ENCODE measurements around the gene PRDM15. TPM values are rescaled to one million over a fixed set of nuclear protein-coding genes. Genes with fewer than 3 reads are reported as not detected.

The PRDM15 gene
- total and polyA plus RNA-seq, 2 experiments from 2014 or later, result 3.0 to 10.6 TPM

DNA sequence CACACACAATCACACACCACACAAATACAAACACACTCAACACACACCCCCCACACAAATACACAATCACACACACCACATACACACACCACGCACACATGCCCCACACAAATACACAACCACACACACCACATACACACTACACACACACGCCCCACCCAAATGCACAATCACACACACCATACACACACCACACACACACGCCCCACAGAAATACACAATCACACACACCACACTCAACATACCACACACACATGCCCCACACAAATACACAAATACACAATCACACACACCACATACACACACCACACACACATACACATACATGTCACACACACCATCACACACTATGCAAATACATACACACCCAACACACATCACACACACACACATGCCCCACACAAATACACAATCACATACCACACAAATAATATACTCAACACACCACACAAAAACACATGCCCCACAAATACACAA, 50.2 kb downstream of the PRDM15 start:
- no peak overlapping the region for H3K4me3 ChIP-seq
- Mint-ChIP-seq H3K36me3 (ENCODE audit: low read depth) (peaks cover 1% of the 10 kb centered on the region; the same call in 1 of the 3 replicates), H3K4me3 (no peak overlapping the region), H3K27ac (no peak overlapping the region), H3K4me1 (no peaks in the 10 kb centered on the region), H3K27me3 (ENCODE audit: insufficient read depth, low read depth, poor library complexity) (peaks cover 5% of the 10 kb centered on the region), H3K9me3 (no peaks in the 10 kb centered on the region)
- 0 out of 2 replicates have a peak, but pooled peaks cover 5% of the 10 kb centered on the region for H3K9me2 ChIP-seq (ENCODE audit: insufficient read depth)
- H3F3A ChIP-seq (replicated peaks; ENCODE audit: low read depth), result no peaks in the 10 kb centered on the region
- H2AFZ ChIP-seq, result no peak overlapping the region
- no peak overlapping the region for H3K27ac ChIP-seq (ENCODE audit: low read depth)
- H3K79me2 ChIP-seq (replicated peaks; ENCODE audit: insufficient read depth), result no peaks in the 10 kb centered on the region
- H4K20me1 ChIP-seq (replicated peaks; ENCODE audit: insufficient read depth), result no peaks in the 10 kb centered on the region; the same call in none of the 2 replicates
- no peaks in the 10 kb centered on the region for H3K4me1 ChIP-seq (ENCODE audit: insufficient read depth)
- no peaks in the 10 kb centered on the region for H3K36me3 ChIP-seq (ENCODE audit: insufficient read depth)
- ATAC-seq, result no peak
- TF ChIP-seq STAT1 (IDR thresholded peaks at IDR 0.05; ENCODE audit: unreplicated experiment), result no peak
- TF ChIP-seq CREB1 (CRISPR knock-in tag; IDR thresholded peaks at IDR 0.05; ENCODE audit: low read depth), result no peak
- TF ChIP-seq, protein P1, sequence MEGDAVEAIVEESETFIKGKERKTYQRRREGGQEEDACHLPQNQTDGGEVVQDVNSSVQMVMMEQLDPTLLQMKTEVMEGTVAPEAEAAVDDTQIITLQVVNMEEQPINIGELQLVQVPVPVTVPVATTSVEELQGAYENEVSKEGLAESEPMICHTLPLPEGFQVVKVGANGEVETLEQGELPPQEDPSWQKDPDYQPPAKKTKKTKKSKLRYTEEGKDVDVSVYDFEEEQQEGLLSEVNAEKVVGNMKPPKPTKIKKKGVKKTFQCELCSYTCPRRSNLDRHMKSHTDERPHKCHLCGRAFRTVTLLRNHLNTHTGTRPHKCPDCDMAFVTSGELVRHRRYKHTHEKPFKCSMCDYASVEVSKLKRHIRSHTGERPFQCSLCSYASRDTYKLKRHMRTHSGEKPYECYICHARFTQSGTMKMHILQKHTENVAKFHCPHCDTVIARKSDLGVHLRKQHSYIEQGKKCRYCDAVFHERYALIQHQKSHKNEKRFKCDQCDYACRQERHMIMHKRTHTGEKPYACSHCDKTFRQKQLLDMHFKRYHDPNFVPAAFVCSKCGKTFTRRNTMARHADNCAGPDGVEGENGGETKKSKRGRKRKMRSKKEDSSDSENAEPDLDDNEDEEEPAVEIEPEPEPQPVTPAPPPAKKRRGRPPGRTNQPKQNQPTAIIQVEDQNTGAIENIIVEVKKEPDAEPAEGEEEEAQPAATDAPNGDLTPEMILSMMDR (conservative IDR thresholded peaks at IDR 0.05; ENCODE audit: low read depth in 2 of 2), result no peak
- no peak for TF ChIP-seq ZNF114 (CRISPR knock-in tag; IDR thresholded peaks at IDR 0.05)
- TF ChIP-seq EZH2 (IDR thresholded peaks at IDR 0.05; ENCODE audit: low read depth, unreplicated experiment), result no peak
- TF ChIP-seq NANOG (IDR thresholded peaks at IDR 0.05; ENCODE audit: borderline replicate concordance), result no peak
- TF ChIP-seq ZNF331 (CRISPR knock-in tag; IDR thresholded peaks at IDR 0.05; ENCODE audit: low read depth), result no peak
- no peak for TF ChIP-seq POLR2AphosphoS5 (IDR thresholded peaks at IDR 0.05; ENCODE audit: low read depth)
- TF ChIP-seq, protein P2, sequence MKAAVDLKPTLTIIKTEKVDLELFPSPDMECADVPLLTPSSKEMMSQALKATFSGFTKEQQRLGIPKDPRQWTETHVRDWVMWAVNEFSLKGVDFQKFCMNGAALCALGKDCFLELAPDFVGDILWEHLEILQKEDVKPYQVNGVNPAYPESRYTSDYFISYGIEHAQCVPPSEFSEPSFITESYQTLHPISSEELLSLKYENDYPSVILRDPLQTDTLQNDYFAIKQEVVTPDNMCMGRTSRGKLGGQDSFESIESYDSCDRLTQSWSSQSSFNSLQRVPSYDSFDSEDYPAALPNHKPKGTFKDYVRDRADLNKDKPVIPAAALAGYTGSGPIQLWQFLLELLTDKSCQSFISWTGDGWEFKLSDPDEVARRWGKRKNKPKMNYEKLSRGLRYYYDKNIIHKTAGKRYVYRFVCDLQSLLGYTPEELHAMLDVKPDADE (IDR thresholded peaks at IDR 0.05), result no peak
- TF ChIP-seq, protein P3, sequence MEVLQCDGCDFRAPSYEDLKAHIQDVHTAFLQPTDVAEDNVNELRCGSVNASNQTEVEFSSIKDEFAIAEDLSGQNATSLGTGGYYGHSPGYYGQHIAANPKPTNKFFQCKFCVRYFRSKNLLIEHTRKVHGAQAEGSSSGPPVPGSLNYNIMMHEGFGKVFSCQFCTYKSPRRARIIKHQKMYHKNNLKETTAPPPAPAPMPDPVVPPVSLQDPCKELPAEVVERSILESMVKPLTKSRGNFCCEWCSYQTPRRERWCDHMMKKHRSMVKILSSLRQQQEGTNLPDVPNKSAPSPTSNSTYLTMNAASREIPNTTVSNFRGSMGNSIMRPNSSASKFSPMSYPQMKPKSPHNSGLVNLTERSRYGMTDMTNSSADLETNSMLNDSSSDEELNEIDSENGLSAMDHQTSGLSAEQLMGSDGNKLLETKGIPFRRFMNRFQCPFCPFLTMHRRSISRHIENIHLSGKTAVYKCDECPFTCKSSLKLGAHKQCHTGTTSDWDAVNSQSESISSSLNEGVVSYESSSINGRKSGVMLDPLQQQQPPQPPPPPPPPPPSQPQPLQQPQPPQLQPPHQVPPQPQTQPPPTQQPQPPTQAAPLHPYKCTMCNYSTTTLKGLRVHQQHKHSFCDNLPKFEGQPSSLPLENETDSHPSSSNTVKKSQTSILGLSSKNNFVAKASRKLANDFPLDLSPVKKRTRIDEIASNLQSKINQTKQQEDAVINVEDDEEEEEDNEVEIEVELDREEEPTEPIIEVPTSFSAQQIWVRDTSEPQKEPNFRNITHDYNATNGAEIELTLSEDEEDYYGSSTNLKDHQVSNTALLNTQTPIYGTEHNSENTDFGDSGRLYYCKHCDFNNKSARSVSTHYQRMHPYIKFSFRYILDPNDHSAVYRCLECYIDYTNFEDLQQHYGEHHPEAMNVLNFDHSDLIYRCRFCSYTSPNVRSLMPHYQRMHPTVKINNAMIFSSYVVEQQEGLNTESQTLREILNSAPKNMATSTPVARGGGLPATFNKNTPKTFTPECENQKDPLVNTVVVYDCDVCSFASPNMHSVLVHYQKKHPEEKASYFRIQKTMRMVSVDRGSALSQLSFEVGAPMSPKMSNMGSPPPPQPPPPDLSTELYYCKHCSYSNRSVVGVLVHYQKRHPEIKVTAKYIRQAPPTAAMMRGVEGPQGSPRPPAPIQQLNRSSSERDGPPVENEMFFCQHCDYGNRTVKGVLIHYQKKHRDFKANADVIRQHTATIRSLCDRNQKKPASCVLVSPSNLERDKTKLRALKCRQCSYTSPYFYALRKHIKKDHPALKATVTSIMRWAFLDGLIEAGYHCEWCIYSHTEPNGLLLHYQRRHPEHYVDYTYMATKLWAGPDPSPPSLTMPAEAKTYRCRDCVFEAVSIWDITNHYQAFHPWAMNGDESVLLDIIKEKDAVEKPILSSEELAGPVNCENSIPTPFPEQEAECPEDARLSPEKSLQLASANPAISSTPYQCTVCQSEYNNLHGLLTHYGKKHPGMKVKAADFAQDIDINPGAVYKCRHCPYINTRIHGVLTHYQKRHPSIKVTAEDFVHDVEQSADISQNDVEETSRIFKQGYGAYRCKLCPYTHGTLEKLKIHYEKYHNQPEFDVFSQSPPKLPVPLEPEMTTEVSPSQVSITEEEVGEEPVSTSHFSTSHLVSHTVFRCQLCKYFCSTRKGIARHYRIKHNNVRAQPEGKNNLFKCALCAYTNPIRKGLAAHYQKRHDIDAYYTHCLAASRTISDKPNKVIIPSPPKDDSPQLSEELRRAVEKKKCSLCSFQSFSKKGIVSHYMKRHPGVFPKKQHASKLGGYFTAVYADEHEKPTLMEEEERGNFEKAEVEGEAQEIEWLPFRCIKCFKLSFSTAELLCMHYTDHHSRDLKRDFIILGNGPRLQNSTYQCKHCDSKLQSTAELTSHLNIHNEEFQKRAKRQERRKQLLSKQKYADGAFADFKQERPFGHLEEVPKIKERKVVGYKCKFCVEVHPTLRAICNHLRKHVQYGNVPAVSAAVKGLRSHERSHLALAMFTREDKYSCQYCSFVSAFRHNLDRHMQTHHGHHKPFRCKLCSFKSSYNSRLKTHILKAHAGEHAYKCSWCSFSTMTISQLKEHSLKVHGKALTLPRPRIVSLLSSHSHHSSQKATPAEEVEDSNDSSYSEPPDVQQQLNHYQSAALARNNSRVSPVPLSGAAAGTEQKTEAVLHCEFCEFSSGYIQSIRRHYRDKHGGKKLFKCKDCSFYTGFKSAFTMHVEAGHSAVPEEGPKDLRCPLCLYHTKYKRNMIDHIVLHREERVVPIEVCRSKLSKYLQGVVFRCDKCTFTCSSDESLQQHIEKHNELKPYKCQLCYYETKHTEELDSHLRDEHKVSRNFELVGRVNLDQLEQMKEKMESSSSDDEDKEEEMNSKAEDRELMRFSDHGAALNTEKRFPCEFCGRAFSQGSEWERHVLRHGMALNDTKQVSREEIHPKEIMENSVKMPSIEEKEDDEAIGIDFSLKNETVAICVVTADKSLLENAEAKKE (CRISPR knock-in tag; IDR thresholded peaks at IDR 0.05), result no peak
- no peak for TF ChIP-seq EZH2phosphoT487 (IDR thresholded peaks at IDR 0.05; ENCODE audit: unreplicated experiment)
- no peak for TF ChIP-seq JUNB (IDR thresholded peaks at IDR 0.05; ENCODE audit: unreplicated experiment)
- TF ChIP-seq, protein P4, sequence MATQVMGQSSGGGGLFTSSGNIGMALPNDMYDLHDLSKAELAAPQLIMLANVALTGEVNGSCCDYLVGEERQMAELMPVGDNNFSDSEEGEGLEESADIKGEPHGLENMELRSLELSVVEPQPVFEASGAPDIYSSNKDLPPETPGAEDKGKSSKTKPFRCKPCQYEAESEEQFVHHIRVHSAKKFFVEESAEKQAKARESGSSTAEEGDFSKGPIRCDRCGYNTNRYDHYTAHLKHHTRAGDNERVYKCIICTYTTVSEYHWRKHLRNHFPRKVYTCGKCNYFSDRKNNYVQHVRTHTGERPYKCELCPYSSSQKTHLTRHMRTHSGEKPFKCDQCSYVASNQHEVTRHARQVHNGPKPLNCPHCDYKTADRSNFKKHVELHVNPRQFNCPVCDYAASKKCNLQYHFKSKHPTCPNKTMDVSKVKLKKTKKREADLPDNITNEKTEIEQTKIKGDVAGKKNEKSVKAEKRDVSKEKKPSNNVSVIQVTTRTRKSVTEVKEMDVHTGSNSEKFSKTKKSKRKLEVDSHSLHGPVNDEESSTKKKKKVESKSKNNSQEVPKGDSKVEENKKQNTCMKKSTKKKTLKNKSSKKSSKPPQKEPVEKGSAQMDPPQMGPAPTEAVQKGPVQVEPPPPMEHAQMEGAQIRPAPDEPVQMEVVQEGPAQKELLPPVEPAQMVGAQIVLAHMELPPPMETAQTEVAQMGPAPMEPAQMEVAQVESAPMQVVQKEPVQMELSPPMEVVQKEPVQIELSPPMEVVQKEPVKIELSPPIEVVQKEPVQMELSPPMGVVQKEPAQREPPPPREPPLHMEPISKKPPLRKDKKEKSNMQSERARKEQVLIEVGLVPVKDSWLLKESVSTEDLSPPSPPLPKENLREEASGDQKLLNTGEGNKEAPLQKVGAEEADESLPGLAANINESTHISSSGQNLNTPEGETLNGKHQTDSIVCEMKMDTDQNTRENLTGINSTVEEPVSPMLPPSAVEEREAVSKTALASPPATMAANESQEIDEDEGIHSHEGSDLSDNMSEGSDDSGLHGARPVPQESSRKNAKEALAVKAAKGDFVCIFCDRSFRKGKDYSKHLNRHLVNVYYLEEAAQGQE (IDR thresholded peaks at IDR 0.05; ENCODE audit: unreplicated experiment), result no peak
- no peak for DNase-seq (ENCODE audit: low spot score)
- no peaks in the 10 kb centered on the region for H3K27me3 ChIP-seq (ENCODE audit: insufficient read depth)
- H3K4me2 ChIP-seq, result no peak overlapping the region

All from GM23338 (cell line).